ENCODE measurements around the gene RGS7.
"Not testable (repeated sequence)": the region's sequence is repeated elsewhere in the genome, so short reads cannot be mapped to it uniquely, and the experiment has no call there.

Gene RGS7

DNA sequence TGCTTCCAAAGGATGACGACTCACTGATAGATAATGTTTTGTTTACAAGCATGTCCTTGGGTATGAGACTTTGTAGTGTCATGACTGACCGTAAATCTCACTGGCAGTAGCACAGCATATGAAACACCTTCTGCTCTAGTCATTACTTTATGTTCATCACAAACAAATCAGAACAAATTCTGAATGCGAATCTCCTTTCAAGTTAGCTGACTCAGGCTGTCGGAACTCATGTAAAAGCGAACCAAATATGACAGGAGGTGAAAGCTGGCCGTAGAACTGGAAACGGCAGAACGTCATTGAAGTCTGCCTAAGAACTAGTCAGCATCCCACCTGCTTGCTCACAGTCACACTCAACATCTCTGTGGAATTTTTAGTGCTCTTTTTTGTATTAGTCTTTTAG, 143.9 kb downstream of the RGS7 start:
- DNase-seq (ENCODE audit: low spot score) (peak; percentile 28), FAIRE-seq (no peak)

DNA sequence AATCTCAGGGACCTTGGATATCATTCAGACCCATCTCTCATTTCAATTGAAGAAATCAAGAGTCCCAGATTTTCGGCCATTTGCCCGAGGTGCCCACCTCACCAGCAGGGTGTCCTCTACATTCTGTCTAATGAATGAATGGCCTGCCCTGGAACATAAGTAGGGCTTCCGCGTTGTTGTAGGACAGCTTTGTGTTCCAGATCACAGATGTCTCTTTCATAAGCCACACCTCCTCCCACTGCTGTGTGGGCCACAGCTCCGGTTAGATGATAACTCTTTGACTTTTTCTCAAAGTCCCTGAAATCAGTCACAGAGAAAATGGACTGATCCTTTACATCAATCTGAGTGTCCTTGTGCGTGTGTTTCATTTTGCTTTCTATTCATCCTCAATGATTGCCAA, 144.4 kb downstream of the RGS7 start:
- DNase-seq (ENCODE audit: low spot score), result no peak
- no peak for FAIRE-seq

DNA sequence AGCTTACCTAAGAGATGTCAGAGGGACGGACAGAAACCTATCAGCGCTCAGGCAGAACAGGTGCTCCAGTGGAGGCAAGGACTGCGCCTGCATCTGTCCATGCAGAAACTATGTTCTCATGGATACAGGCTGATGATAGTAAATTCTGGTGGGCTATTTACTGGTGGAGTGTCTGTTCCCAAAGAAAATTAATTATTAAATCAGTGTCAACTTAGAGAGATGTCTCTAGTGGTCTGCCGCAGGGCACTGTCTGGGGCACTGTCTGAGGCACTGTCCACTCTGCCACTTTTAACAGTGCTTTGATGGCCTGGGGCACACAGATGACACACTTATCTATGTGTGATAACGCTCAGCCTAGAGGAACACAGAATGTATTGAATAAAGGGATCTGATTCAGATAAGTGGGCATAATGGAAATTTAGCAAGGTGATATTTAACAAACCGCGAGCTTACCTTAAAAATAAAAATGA, 148.1 kb downstream of the RGS7 start:
- DNase-seq (ENCODE audit: low spot score) (no peak), FAIRE-seq (no peak)

DNA sequence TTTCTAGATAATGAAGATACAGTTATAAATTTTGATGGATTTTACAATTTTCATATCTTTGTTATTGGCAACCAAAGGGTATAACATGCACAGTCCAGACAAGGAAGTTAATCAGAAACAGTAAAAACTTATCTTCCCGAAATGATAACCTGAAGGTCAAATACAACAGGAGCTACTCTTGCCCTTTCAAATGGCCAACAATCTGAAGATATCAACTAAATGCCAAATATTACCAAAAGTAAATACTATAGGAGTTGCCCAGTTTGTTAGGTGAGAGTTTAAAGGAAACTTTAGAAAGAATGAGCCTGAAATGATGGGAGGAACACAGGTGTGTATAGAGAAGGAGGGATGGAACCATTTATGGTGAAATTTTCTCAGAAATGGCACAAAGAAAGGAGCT, 153.2 kb downstream of the RGS7 start:
- FAIRE-seq, result no peak
- no peak for DNase-seq (ENCODE audit: low spot score)

GRCh38 chr1:241202401-241202800, 154.6 kb downstream of the RGS7 start:
- no peak for FAIRE-seq
- no peak for DNase-seq (ENCODE audit: low spot score)

DNA sequence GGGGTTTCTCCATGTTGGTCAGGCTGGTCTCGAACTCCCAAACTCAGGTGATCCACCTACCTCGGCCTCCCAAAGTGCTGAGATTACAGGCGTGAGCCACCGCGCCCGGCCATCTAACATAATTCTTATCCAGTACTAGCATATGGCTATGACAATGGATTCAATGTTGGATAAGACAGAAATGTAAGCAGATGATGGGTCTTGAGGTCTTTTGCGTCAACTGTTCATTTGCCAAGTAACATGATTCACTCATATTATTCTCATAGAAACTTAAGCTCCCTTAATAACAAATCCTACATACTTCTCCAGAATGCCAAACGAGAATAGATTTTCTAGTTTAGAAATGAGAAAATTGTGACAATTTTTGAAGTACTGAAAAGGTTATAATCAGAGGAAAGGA, 170.3 kb downstream of the RGS7 start:
- FAIRE-seq (no peak), DNase-seq (ENCODE audit: low spot score) (no peak)

GRCh38 chr1:241181971-241182370, 175.0 kb downstream of the RGS7 start:
- DNase-seq (ENCODE audit: low spot score) (no peak), FAIRE-seq (no peak)

GRCh38 chr1:241181471-241181870, 175.5 kb downstream of the RGS7 start:
- FAIRE-seq (no peak), DNase-seq (ENCODE audit: low spot score) (peak; percentile 50)

- DNase-seq (ENCODE audit: low spot score), result no peak
- FAIRE-seq, result no peak
Observed at GRCh38 chr1:241180569-241180968, 176.4 kb downstream of the RGS7 start.

DNA sequence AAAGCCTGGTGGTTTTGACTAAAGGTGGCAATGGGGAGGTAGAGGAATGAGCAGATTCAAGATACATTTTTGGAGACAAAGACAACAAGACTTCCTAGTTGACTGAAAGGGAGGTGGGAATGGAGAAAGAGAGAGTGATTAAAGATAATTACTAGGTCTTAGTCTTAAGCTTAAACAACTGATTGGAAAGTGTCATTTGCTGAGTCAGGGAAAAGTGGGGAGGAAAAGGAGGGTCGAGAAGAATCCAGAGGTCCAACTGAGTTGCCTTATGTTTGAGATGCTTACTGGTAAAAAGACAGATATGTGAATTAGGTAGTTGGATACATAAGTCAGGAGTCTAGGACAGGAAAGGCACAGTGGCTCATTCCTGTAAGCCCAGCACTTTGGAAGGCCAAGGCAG, 179.3 kb downstream of the RGS7 start:
- FAIRE-seq (no peak), DNase-seq (ENCODE audit: low spot score) (no peak)

DNA sequence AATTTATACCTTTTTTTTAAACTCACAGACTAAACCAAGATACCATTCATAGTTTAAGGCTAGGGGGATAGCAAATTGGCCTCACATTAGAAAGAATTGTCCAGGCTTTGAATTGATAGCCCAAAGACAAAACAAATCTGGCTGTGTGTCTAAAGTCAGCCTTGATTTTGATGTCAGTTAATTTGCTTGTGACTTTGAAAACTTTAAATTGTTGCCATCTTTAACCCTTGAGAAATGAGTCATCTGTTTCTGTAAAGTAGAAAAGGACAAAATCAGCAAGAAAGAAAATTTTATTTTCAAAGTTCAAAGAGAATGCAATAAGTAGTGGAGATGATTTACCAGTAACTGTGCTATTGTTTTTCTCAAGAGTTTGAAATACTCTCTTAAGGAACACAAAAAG, 184.5 kb downstream of the RGS7 start:
- no peak for DNase-seq (ENCODE audit: low spot score)
- no peak for FAIRE-seq

DNA sequence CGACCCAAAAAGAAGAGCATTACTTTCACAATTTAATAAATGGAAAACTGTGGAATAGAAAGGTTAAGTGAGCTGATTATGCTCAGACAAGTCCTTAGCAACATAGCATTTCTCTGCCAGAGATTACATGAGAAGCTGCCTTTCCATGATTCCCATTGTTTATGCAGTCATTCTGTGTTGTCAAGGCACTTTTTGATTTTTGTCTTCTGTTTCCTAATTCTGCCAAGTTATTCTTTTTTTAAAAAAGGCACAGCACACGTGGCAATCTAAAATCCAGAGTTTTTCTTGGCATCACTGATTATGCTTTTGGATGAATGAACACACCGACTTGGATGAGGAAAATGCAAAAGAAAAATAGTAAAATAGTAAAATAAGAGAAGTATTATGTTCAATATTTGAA, 185.0 kb downstream of the RGS7 start:
- FAIRE-seq (no peak), DNase-seq (ENCODE audit: low spot score) (no peak)

DNA sequence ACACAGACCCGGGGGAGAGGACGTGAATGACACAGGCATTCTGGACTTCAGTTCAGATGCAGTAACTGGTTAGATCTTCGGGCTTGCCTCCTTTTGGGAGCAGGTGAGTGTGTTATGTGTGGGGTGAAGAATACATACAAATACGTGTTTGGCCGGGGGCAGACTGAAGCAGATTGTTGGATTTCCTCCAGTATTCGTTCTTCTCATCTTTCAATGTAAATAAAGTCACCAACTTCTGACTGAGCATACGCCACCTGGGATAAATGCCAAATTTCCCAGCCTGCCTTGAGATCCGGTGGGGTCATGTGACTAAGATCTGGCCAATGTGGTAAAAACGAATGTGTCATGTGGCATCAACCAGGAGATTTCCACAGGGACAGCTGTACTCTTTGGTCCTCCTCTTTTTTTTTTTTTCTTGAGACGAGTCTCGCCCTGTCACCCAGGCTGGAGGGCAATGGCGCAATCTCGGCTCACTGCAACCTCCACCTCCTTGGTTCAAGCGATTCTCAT, 189.8 kb downstream of the RGS7 start:
- DNase-seq (ENCODE audit: low spot score) (no peak), FAIRE-seq (no peak)

- FAIRE-seq, result no peak
- DNase-seq (ENCODE audit: low spot score), result no peak
Observed at GRCh38 chr1:241166625-241167024, 190.4 kb downstream of the RGS7 start.

- not testable (repeated sequence) for FAIRE-seq; DNase-seq (ENCODE audit: low spot score)
Observed at GRCh38 chr1:241165256-241165655, 191.7 kb downstream of the RGS7 start.

DNA sequence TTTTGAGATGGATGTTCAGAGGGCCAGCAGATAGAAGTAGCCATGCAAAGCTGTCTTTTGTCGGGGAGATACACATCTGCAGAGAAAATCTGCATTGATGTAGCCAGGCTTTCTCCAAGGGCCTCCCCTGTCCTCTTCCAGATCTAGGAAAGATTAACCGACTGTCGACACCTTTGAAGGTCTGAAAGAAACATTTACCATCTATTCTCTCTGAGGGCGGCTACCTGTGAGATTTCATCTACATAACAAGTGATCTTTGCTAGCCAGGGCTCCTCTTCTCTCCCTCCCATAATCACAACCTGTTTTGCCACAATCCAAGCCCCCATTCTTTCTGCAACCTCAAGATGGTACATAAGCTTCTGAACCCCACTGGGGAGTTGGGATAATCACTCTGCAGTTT, 193.6 kb downstream of the RGS7 start:
- DNase-seq (ENCODE audit: low spot score) (no peak), FAIRE-seq (no peak)

- no peak for FAIRE-seq
- DNase-seq (ENCODE audit: low spot score), result no peak
Observed at GRCh38 chr1:241161188-241161689, 195.8 kb downstream of the RGS7 start.

- DNase-seq (ENCODE audit: low spot score) (no peak), FAIRE-seq (no peak)
Observed at GRCh38 chr1:241157435-241157834, 199.6 kb downstream of the RGS7 start.

DNA sequence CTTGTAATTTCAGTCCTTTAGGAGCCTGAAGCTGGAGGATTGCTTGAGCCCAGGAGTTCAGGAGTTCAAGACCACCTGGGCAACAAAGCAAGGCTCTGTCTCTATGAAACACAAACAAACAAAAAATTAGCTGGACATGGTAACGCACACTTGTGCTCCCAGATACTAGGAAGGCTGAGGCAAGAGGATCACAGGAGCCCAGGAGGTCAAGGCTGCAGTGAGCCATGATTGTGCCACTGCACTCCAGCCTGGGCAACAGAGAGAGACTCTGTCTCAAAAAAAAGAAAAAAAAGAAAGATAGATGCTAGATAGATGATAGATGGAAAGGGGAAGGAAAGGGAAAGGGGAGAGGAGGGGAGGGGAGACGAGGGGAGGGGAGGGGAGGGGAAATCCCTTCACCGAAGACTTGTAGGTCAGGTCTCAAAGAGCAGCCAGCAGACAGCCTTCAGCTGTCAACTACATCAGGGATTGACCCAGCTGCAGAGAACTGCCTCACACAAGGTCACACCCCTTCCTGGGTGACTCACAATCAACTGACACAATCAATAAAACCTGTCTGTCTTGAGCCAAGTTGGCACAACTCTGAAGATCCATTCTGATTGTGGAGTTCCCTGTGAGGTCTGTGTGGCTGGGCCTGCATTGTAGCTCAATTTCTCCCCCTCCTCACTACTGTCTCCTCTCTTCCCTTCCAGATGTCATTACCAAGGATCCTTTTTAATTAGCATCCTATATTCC, 200.6 kb downstream of the RGS7 start:
- FAIRE-seq, result peak; percentile 91
- peak; percentile 71 for DNase-seq (ENCODE audit: low spot score)

GRCh38 chr1:241145881-241146280, 211.1 kb downstream of the RGS7 start:
- FAIRE-seq, result no peak
- DNase-seq (ENCODE audit: low spot score), result no peak

- DNase-seq (ENCODE audit: low spot score) (no peak), FAIRE-seq (no peak)
Observed at GRCh38 chr1:241143765-241144442, 213.1 kb downstream of the RGS7 start.

DNA sequence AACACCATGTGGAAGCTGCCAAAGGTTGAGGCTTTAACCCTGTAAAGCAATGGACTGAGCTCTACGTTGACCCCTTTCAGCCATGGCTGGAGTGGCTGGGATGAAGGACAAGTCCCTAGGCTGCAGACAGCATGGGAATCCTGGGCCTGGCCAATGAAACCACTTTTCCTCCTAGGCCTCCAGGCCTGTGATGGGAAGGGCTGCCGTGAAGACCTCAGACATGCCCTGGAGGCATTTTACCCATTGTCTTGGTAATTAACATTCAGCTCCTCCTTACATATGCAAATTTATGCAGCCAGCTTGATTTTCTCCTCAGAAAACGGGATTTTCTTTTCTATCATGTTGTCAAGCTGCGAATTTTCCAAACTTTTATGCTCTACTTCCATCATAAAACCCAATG, 214.5 kb downstream of the RGS7 start:
- no peak for DNase-seq (ENCODE audit: low spot score)
- FAIRE-seq, result no peak

DNA sequence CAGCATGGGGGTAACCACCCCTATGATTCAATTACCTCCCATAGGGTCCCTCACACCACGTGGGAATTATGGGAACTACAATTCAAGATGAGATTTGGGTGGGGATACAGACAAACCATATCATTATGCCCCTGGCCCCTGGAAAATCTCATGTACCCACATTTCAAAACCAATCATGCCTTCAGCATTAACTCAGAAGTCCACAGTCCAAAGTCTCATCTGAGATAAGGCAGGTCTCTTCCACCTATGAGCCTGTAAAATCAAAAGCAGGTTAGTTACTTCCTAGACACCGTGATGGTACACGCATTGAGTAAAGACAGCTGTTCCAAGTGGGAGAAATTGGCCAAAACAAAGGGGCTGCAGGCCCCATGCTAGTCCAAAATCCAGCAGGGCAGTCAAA, 215.4 kb downstream of the RGS7 start:
- FAIRE-seq, result not testable (repeated sequence)

More for the DNA sequence above, 215.4 kb downstream of the RGS7 start:
- DNase-seq (ENCODE audit: low spot score), result not testable (repeated sequence)
